Central memory CD8-positive, alpha-beta T cell (primary cell): ENCODE data around the gene METTL9.
A peak's percentile ranks its signal among the peaks of the same experiment; 100 is the strongest.
"Not testable (repeated sequence)": the region's sequence is repeated elsewhere in the genome, so short reads cannot be mapped to it uniquely, and the experiment has no call there.

Experiments
- ATAC-seq: fragments of 150-1000 bp; cut with Tn5 transposase; replicated peaks from 2 replicates; pipeline ENCODE4 v1.10.0; 2022; ENCODE audit warnings: mild to moderate bottlenecking, moderate FRiP score, moderate number of reproducible peaks; ENCODE audit not compliant: poor library complexity, severe bottlenecking; ENCODE audit errors: extremely low read depth
- DNase-seq, 2 donors: peaks; one replicate each; pipeline ENCODE4 v3.0.0; 2021; ENCODE audit warnings: low spot score in 2 of 2
- H3K27ac Mint-ChIP-seq: one replicate; pipeline ENCODE4 v1.8.0; 2022; ENCODE audit warnings: low read depth, mild to moderate bottlenecking, moderate library complexity, mixed read lengths
- H3K27me3 Mint-ChIP-seq: one replicate; pipeline ENCODE4 v1.8.0; 2022; ENCODE audit warnings: mixed read lengths
- H3K36me3 Mint-ChIP-seq: one replicate; pipeline ENCODE4 v1.8.0; 2022; ENCODE audit warnings: mild to moderate bottlenecking, moderate library complexity, mixed read lengths; ENCODE audit not compliant: insufficient read depth
- H3K4me1 Mint-ChIP-seq: one replicate; pipeline ENCODE4 v1.8.0; 2022; ENCODE audit warnings: mixed read lengths
- H3K4me3 Mint-ChIP-seq: one replicate; pipeline ENCODE4 v1.8.0; 2022; ENCODE audit warnings: mild to moderate bottlenecking, moderate library complexity, mixed read lengths
- H3K9me3 Mint-ChIP-seq: one replicate; pipeline ENCODE4 v1.8.0; 2022; ENCODE audit warnings: mixed read lengths

The METTL9 gene

GRCh38 chr16:21563676-21564075 is 35.7 kb upstream of the METTL9 start:
- no peak for ATAC-seq

GRCh38 chr16:21564367-21564766 is 35.0 kb upstream of the METTL9 start:
- not testable (repeated sequence) for ATAC-seq, H3K27me3 Mint-ChIP-seq, DNase-seq, H3K4me3 Mint-ChIP-seq, H3K9me3 Mint-ChIP-seq, H3K36me3 Mint-ChIP-seq, H3K4me1 Mint-ChIP-seq
- peak overlapping the region; percentile 2 for H3K27ac Mint-ChIP-seq

More at GRCh38 chr16:21563676-21564075, 35.7 kb upstream of the METTL9 start:
- Mint-ChIP-seq H3K27ac (no peak overlapping the region), H3K4me3 (no peak overlapping the region), H3K4me1 (peaks cover 8% of the 10 kb centered on the region), H3K27me3 (no peaks in the 10 kb centered on the region), H3K36me3 (no peaks in the 10 kb centered on the region), H3K9me3 (no peaks in the 10 kb centered on the region)
- DNase-seq = no peak

GRCh38 chr16:21565507-21565860 is 33.9 kb upstream of the METTL9 start:
- Mint-ChIP-seq H3K27me3 (peaks cover 9% of the 10 kb centered on the region), H3K9me3 (no peaks in the 10 kb centered on the region), H3K4me1 (peaks cover 8% of the 10 kb centered on the region), H3K27ac (no peak overlapping the region), H3K36me3 (no peaks in the 10 kb centered on the region), H3K4me3 (no peak overlapping the region)
- DNase-seq = no peak
- ATAC-seq = no peak

GRCh38 chr16:21565861-21566669 is 33.3 kb upstream of the METTL9 start:
- no peak overlapping the region for H3K4me3 Mint-ChIP-seq
- peaks cover 12% of the 10 kb centered on the region for H3K27me3 Mint-ChIP-seq
- H3K27ac Mint-ChIP-seq = no peak overlapping the region
- H3K4me1 Mint-ChIP-seq = peaks cover 8% of the 10 kb centered on the region
- no peak for DNase-seq
- no peaks in the 10 kb centered on the region for H3K36me3 Mint-ChIP-seq
- H3K9me3 Mint-ChIP-seq = no peaks in the 10 kb centered on the region
- peak; percentile 28 for ATAC-seq

GRCh38 chr16:21566891-21567414 is 32.4 kb upstream of the METTL9 start:
- DNase-seq (no peak), ATAC-seq (no peak)
- Mint-ChIP-seq H3K4me1 (peaks cover 8% of the 10 kb centered on the region), H3K27me3 (peaks cover 19% of the 10 kb centered on the region), H3K27ac (no peak overlapping the region), H3K4me3 (no peak overlapping the region), H3K36me3 (no peaks in the 10 kb centered on the region), H3K9me3 (no peaks in the 10 kb centered on the region)

- not testable (repeated sequence) for H3K9me3 Mint-ChIP-seq, DNase-seq, H3K4me1 Mint-ChIP-seq, H3K4me3 Mint-ChIP-seq, ATAC-seq, H3K27ac Mint-ChIP-seq, H3K36me3 Mint-ChIP-seq
- H3K27me3 Mint-ChIP-seq = peaks cover 19% of the 10 kb centered on the region
These were observed 31.9 kb upstream of the METTL9 start for GRCh38 chr16:21567496-21567895.

GRCh38 chr16:21568502-21569189 is 30.7 kb upstream of the METTL9 start:
- DNase-seq (no peak), ATAC-seq (no peak)
- Mint-ChIP-seq H3K4me3 (no peak overlapping the region), H3K4me1 (peaks cover 8% of the 10 kb centered on the region), H3K9me3 (no peaks in the 10 kb centered on the region), H3K27ac (no peak overlapping the region), H3K27me3 (peaks cover 19% of the 10 kb centered on the region), H3K36me3 (no peaks in the 10 kb centered on the region)

- ATAC-seq (no peak), DNase-seq (no peak)
- H3K4me1 Mint-ChIP-seq = peaks cover 4% of the 10 kb centered on the region
- peaks cover 19% of the 10 kb centered on the region for H3K27me3 Mint-ChIP-seq
- H3K4me3 Mint-ChIP-seq = no peak overlapping the region
- no peak overlapping the region for H3K27ac Mint-ChIP-seq
- no peaks in the 10 kb centered on the region for H3K36me3 Mint-ChIP-seq
- no peaks in the 10 kb centered on the region for H3K9me3 Mint-ChIP-seq
These were observed 28.7 kb upstream of the METTL9 start for GRCh38 chr16:21570676-21571017.

- H3K9me3 Mint-ChIP-seq, DNase-seq: not testable (repeated sequence)
- H3K27me3 Mint-ChIP-seq = peaks cover 37% of the 10 kb centered on the region
These were observed 25.9 kb upstream of the METTL9 start for GRCh38 chr16:21573506-21573905.

GRCh38 chr16:21574372-21574771 is 25.0 kb upstream of the METTL9 start:
- Mint-ChIP-seq H3K36me3 (no peaks in the 10 kb centered on the region), H3K27me3 (peaks cover 33% of the 10 kb centered on the region), H3K4me3 (no peak overlapping the region), H3K27ac (no peak overlapping the region), H3K9me3 (no peaks in the 10 kb centered on the region), H3K4me1 (no peaks in the 10 kb centered on the region)
- no peak for ATAC-seq
- DNase-seq = no peak

More at GRCh38 chr16:21573506-21573905, 25.9 kb upstream of the METTL9 start:
- not testable (repeated sequence) for H3K4me3 Mint-ChIP-seq, H3K36me3 Mint-ChIP-seq, H3K4me1 Mint-ChIP-seq, H3K27ac Mint-ChIP-seq, ATAC-seq

- H3K27ac Mint-ChIP-seq, H3K4me3 Mint-ChIP-seq, H3K4me1 Mint-ChIP-seq, DNase-seq, H3K36me3 Mint-ChIP-seq, ATAC-seq, H3K9me3 Mint-ChIP-seq: not testable (repeated sequence)
- H3K27me3 Mint-ChIP-seq = peaks cover 23% of the 10 kb centered on the region
These were observed 23.1 kb upstream of the METTL9 start for GRCh38 chr16:21576323-21576722.

GRCh38 chr16:21577487-21577886 is 21.9 kb upstream of the METTL9 start:
- H3K4me3 Mint-ChIP-seq, DNase-seq, H3K4me1 Mint-ChIP-seq, H3K36me3 Mint-ChIP-seq, H3K27ac Mint-ChIP-seq, ATAC-seq, H3K9me3 Mint-ChIP-seq: not testable (repeated sequence)
- peaks cover 18% of the 10 kb centered on the region for H3K27me3 Mint-ChIP-seq

GRCh38 chr16:21578311-21578710 is 21.1 kb upstream of the METTL9 start:
- peaks cover 18% of the 10 kb centered on the region for H3K27me3 Mint-ChIP-seq
- H3K9me3 Mint-ChIP-seq, H3K4me3 Mint-ChIP-seq, H3K27ac Mint-ChIP-seq, H3K36me3 Mint-ChIP-seq, H3K4me1 Mint-ChIP-seq, DNase-seq, ATAC-seq: not testable (repeated sequence)
